HepG2 (cell line): ENCODE data around the gene CKS1B. TPM values are rescaled to one million over a fixed set of nuclear protein-coding genes. Genes with fewer than 3 reads are reported as not detected.

Experiments
- ATAC-seq: fragments of 200-7000 bp; cut with Tn5 transposase; 3 replicates; pipeline ENCODE4 v1.9.1; 2020; ENCODE audit warnings: mild to moderate bottlenecking, moderate library complexity
- BruUV-seq: library from RNA; stranded (reverse); fragments of 400-500 nt; replicated peaks from 2 replicates; lab custom pipeline; 2021; lab: Mats Ljungman, UMichigan
- CTCF ChIA-PET: fragments of 300-600 bp; formaldehyde crosslinking; extraction: SDS; loops from one replicate; lab custom pipeline; 2021; ENCODE audit warnings: low total read pairs, inconsistent platforms, low intra/inter-chr PET ratio; lab: Yijun Ruan, JAX
- POLR2A ChIA-PET: fragments of 350-600 bp; sonication (Branson Sonifier 250); formaldehyde crosslinking; loops from one replicate; lab custom pipeline; 2020; ENCODE audit warnings: antibody characterized with exemption, inconsistent platforms; lab: Yijun Ruan, JAX
- DNase-seq: peaks from one replicate; pipeline ENCODE4 v3.0.0-alpha.2; 2015; ENCODE audit warnings: low spot score
- FAIRE-seq: peaks from 3 replicates; lab custom pipeline; 2011; peaks lifted over from hg19 to GRCh38; lab: Jason Lieb, UNC
- H2AFZ ChIP-seq: one replicate; pipeline ENCODE4 v1.6.1; 2011; ENCODE audit warnings: low read length, inconsistent platforms
- H3K27ac ChIP-seq: fragments of 300-600 bp; 3 replicates; pipeline ENCODE4 v1.8.0; 2011; ENCODE audit warnings: mixed run types, mild to moderate bottlenecking, mixed read lengths, low read length, inconsistent platforms; ENCODE audit not compliant: insufficient read depth; ENCODE audit errors: extremely low read length
- H3K27me3 ChIP-seq, 2 experiments: fragments of 200-600 bp in 1 of 2; 2 replicates in 1 of 2; 3 replicates in 1 of 2; pipeline versions ENCODE4 v1.6.0 to v1.8.0; 2011; ENCODE audit warnings: low read length in 2 of 2, mild to moderate bottlenecking in 2 of 2, moderate library complexity in 2 of 2, inconsistent platforms in 1 of 2; ENCODE audit not compliant: insufficient read depth in 2 of 2, control insufficient read depth in 1 of 2
- H3K36me3 ChIP-seq, 2 experiments: fragments of 200-600 bp in 1 of 2; replicated peaks in 1 of 2; 2 replicates in 1 of 2; 3 replicates in 1 of 2; pipeline versions ENCODE4 v1.5.1 to v1.8.0; 2011; ENCODE audit warnings: low read length in 2 of 2, inconsistent platforms in 1 of 2; ENCODE audit not compliant: insufficient read depth in 2 of 2, control insufficient read depth in 1 of 2
- H3K4me1 ChIP-seq: 2 replicates; pipeline ENCODE4 v1.5.1; 2012; ENCODE audit warnings: low read length, inconsistent platforms; ENCODE audit not compliant: insufficient read depth
- H3K4me2 ChIP-seq: 2 replicates; pipeline ENCODE4 v1.6.0; 2011; ENCODE audit warnings: low read depth, low read length, inconsistent platforms
- H3K4me3 ChIP-seq, 3 experiments: fragments of 200-600 bp in 1 of 3; sonication (generic), shearing (Covaris generic) in 1 of 3; replicated peaks in 1 of 3; 2 replicates each; pipeline ENCODE4 v1.5.1; 2011 to 2016; ENCODE audit warnings: low read length in 3 of 3, inconsistent platforms in 2 of 3, low read depth in 2 of 3, mild to moderate bottlenecking in 2 of 3, control low read depth in 1 of 3, mixed read lengths in 1 of 3; ENCODE audit not compliant: insufficient read depth in 1 of 3
- H3K79me2 ChIP-seq: one replicate; pipeline ENCODE4 v1.6.1; 2011; ENCODE audit warnings: low read length, inconsistent platforms; ENCODE audit not compliant: insufficient read depth
- H3K9ac ChIP-seq: 2 replicates; pipeline ENCODE4 v1.6.0; 2011; ENCODE audit warnings: mild to moderate bottlenecking, low read depth, low read length, inconsistent platforms; ENCODE audit not compliant: insufficient read depth
- H3K9me3 ChIP-seq: 2 replicates; pipeline ENCODE4 v1.5.1; 2012; ENCODE audit warnings: mild to moderate bottlenecking, low read length
- H4K20me1 ChIP-seq: 2 replicates; pipeline ENCODE4 v1.6.0; 2011; ENCODE audit warnings: inconsistent platforms, mild to moderate bottlenecking, low read length, moderate library complexity; ENCODE audit not compliant: insufficient read depth
- GFI1 ChIP-seq: sonication (generic); formaldehyde crosslinking; IDR thresholded peaks from 2 replicates; pipeline ENCODE4 v1.5.0; 2020; ENCODE audit warnings: missing genetic modification reagents, mild to moderate bottlenecking, borderline replicate concordance
- HNRNPL ChIP-seq: fragments of 200-400 bp; formaldehyde crosslinking; IDR thresholded peaks from 2 replicates; pipeline ENCODE4 v1.6.1; 2017; ENCODE audit warnings: mild to moderate bottlenecking, low read depth, low read length
- HNRNPUL1 ChIP-seq: fragments of 200-400 bp; formaldehyde crosslinking; IDR thresholded peaks from 2 replicates; pipeline ENCODE4 v1.6.1; 2017; ENCODE audit warnings: low read depth, mild to moderate bottlenecking, low read length, moderate library complexity
- KLF9 ChIP-seq: IDR thresholded peaks from 2 replicates; pipeline ENCODE4 v1.6.1; 2016; ENCODE audit warnings: low read depth
- MED8 ChIP-seq: sonication (generic); formaldehyde crosslinking; IDR thresholded peaks from 2 replicates; pipeline ENCODE4 v1.8.1; 2023; ENCODE audit warnings: mild to moderate bottlenecking, missing genetic modification reagents; ENCODE audit not compliant: insufficient replicate concordance
- MIER3 ChIP-seq: IDR thresholded peaks from 2 replicates; pipeline ENCODE4 v1.6.1; 2016; ENCODE audit warnings: missing compliant biosample characterization, borderline replicate concordance
- RBFOX2 ChIP-seq: fragments of 200-400 bp; formaldehyde crosslinking; IDR thresholded peaks from 2 replicates; pipeline ENCODE4 v1.6.1; 2017; ENCODE audit warnings: low read depth, mild to moderate bottlenecking, low read length
- RNF2 ChIP-seq: fragments of 450-650 bp; conservative IDR thresholded peaks from 2 replicates; pipeline ENCODE4 v1.6.1; 2016; ENCODE audit warnings: low read depth
- SIX4 ChIP-seq: sonication (generic); formaldehyde crosslinking; IDR thresholded peaks from 2 replicates; pipeline ENCODE4 v1.4.0; 2020; ENCODE audit warnings: missing genetic modification reagents
- TCF12 ChIP-seq, 2 experiments: fragments of 450-650 bp in 1 of 2; sonication (generic) in 1 of 2; formaldehyde crosslinking in 1 of 2; IDR thresholded peaks; 2 replicates each; pipeline versions ENCODE4 v1.6.1 to v1.8.0; 2017 to 2022; ENCODE audit warnings: antibody characterized with exemption in 1 of 2, mild to moderate bottlenecking in 1 of 2, missing genetic modification reagents in 1 of 2, moderate library complexity in 1 of 2
- ZNF180 ChIP-seq: sonication (generic); formaldehyde crosslinking; IDR thresholded peaks from 2 replicates; pipeline ENCODE4 v1.4.0; 2020; ENCODE audit warnings: low read depth, missing genetic modification reagents, borderline replicate concordance
- ZNF264 ChIP-seq: sonication (generic); formaldehyde crosslinking; IDR thresholded peaks from 2 replicates; pipeline ENCODE4 v1.4.0; 2020; ENCODE audit warnings: missing genetic modification reagents
- ZNF777 ChIP-seq: sonication (generic); formaldehyde crosslinking; IDR thresholded peaks from 2 replicates; pipeline ENCODE4 v1.4.0; 2020; ENCODE audit warnings: missing genetic modification reagents
- WGBS: methylation state at CpG from one replicate; pipeline ENCODE4 v1.1.6; 2017; ENCODE audit warnings: low lambda C conversion rate; 5-methylcytosine and 5-hydroxymethylcytosine counted together
- in situ Hi-C: cut with HindIII; loops from 2 replicates; pipeline ENCODE4 v1.10.0; 2017; ENCODE audit warnings: low pct_unique_long_range_greater_than_20kb; ENCODE audit not compliant: extremely low pct_ligation_motif_present
- intact Hi-C: fragments of 100-400 bp; cut with micrococcal nuclease; formaldehyde crosslinking; loops from one replicate; pipeline ENCODE4 v1.10.0; 2022; ENCODE audit not compliant: unreplicated experiment
- polyA plus RNA-seq, 8 experiments: library from polyadenylated mRNA; depleted of rRNA in 3 of 8; stranded (reverse) in 7 of 8; unstranded in 1 of 8; fragments of >200 nt; fragmentation: Illumina TruSeq in 4 of 8; extraction: Trizol in 4 of 8; gene quantifications; 2 replicates each; pipeline versions ENCODE4 v1.2.1 to v1.2.3, GENCODE V29; 2011 to 2016; ENCODE audit warnings: low read depth in 4 of 8, missing spikeins in 1 of 8, mixed read lengths in 1 of 8; ENCODE audit not compliant: insufficient read depth in 1 of 8
- total RNA-seq, 5 experiments: library from RNA; depleted of rRNA; stranded (reverse); fragments of >200 nt; fragmentation: Illumina TruSeq; extraction: Trizol; gene quantifications; 2 replicates each; pipeline ENCODE4 v1.2.3, GENCODE V29; 2016; ENCODE audit warnings: low read depth in 1 of 5
- TF ChIP-seq, protein P1 (sequence below), 2 experiments: fragments of 450-650 bp in 1 of 2; sonication (generic) in 1 of 2; formaldehyde crosslinking; IDR thresholded peaks; 2 replicates each; pipeline versions ENCODE4 v1.5.0 to v1.8.0; 2020 to 2022; ENCODE audit warnings: mild to moderate bottlenecking in 1 of 2, missing genetic modification reagents in 1 of 2
- TF ChIP-seq, protein P2 (sequence below): sonication (generic); formaldehyde crosslinking; IDR thresholded peaks from 2 replicates; pipeline ENCODE4 v1.4.0; 2020; ENCODE audit warnings: missing genetic modification reagents, borderline replicate concordance

Gene CKS1B
- total and polyA plus RNA-seq, 2 of the 13 experiments (the other 11 are each of a cell fraction or from before 2014, with no cell fraction given) = 217 to 222 TPM

DNA sequence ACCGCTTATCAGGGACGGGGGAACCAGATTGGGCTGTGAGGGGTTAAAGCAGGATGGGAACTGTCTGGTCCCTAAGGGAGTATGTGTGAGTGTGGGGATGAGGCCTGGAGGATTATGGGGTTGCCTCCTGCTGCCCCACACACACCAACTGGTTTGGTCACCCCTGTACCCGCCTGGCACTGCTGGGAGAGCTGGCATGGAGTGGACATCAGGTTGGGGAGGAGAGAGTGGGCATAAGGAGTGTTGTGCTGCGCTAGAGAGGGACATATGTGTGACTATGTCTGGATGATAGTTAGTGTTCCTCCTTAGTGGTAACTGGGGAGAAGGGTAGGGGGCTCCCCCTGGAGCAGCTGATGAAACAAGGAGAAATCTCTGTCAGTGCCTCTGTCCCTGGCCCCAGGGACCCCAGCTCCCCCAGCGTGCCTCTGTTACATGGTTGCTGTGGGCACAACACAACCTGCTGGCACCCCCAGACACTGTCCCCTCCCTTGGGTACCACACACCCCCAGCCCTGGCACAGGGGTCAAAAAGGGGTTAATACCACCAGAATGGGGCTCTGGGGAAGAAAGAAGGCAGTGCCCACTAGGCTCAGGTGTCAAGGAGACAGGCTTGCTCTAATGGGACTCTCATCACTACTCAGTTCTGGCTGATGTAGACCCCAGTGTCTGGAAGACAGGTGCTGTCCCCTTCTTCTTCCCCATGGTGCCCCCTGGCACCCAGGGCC lies 30.0 kb downstream of the CKS1B start (continued):
- TF ChIP-seq, protein P1, sequence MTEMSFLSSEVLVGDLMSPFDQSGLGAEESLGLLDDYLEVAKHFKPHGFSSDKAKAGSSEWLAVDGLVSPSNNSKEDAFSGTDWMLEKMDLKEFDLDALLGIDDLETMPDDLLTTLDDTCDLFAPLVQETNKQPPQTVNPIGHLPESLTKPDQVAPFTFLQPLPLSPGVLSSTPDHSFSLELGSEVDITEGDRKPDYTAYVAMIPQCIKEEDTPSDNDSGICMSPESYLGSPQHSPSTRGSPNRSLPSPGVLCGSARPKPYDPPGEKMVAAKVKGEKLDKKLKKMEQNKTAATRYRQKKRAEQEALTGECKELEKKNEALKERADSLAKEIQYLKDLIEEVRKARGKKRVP (CRISPR knock-in tag; IDR thresholded peaks at IDR 0.05) = peak in 1 of 2 experiments; percentile 83; a peak in 2 of 4 replicates

DNA sequence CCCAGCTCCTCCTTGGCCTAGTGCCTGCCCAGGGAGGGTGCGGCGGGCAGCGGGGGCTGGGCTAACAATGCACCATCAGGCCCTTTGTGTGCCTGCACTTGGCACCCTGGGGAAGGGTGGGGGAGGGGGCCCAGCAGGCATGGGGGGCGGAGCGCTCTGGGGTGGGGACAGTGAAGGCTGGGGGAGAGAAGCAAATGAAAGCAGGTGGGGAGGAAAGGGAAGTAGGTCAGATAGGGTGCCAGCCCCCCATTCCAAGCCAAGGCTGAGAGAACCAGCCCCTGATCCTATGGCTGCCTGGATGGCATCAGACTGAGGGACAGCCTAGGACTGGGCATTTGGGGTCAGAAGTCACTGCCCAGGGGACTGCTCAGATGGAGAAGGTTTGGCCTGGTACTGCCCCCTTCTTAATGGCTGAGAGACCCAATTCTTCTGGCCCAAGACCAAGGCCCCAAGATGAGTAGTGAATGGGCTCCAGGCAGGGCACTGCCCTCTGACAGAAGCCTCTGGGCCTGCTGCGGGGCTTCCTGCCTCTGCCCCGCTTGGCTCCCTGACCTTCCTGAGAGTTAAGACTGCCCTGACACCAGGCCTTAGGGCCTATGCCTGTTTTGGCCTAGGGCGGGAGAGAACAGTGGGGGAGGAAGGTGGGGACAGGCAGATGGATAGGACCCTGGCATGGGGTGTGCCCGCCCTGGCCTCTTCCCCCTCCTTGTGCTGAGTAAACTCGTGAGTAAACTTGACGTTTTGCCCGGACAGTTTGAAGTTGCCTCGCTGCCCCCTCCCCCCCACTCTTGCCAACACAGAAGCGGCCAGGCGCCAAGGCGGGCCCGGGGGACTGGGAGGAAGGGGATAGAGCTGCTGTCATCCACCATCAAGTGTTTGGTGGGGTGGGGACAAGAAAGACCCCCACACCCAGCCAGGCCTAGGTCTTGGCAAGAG lies 30.9 kb downstream of the CKS1B start:
- ChIA-PET CTCF (interaction anchor here (1.6 kb wide), 1 partner anchor 12 kb away, joined by 5 read pairs; no protein-coding TSS in a partner anchor), POLR2A (interaction anchor here (1.5 to 5.9 kb wide), 3 partner anchors 9 to 17 kb away, joined by 4 to 90 read pairs (median 9); no protein-coding TSS in a partner anchor)
- no TSS peak for BruUV-seq
- H4K20me1 ChIP-seq = peaks cover 4% of the 10 kb centered on the region; the same call in 1 of the 2 replicates
- peak overlapping the region; percentile 89 for H3K4me2 ChIP-seq
- intact Hi-C loops = no loop called here
- H3K79me2 ChIP-seq = peaks cover 46% of the 10 kb centered on the region
- ATAC-seq (no peak), FAIRE-seq (no peak), DNase-seq (no peak)
- in situ Hi-C loops = no loop called here
- peaks cover 1 to 3% of the 10 kb centered on the region in 2 experiments; a peak in 3 of 5 replicates for H3K36me3 ChIP-seq
- WGBS = 83% methylated on average over 11 of the region's 17 CpGs
- no peaks in the 10 kb centered on the region for H3K9me3 ChIP-seq
- no peaks in the 10 kb centered on the region; a peak in 1 of 5 replicates for H3K27me3 ChIP-seq
- no peak overlapping the region for H2AFZ ChIP-seq
- H3K4me1 ChIP-seq = peaks cover 64% of the 10 kb centered on the region
- peak overlapping the region; percentile 97 for H3K27ac ChIP-seq
- peak overlapping the region; percentile 95; the same call in 1 of the 2 replicates for H3K9ac ChIP-seq
- H3K4me3 ChIP-seq = no peak overlapping the region
- TF ChIP-seq HNRNPL = peak; percentile 91
- TF ChIP-seq TCF12 (IDR thresholded peaks at IDR 0.05) = no peak
- TF ChIP-seq TCF12 (CRISPR knock-in tag; IDR thresholded peaks at IDR 0.05) = no peak
- TF ChIP-seq KLF9 = no peak
- TF ChIP-seq HNRNPUL1 = no peak
- no peak for TF ChIP-seq ZNF777 (CRISPR knock-in tag)
- no peak for TF ChIP-seq RNF2
- TF ChIP-seq MIER3 = no peak
- no peak for TF ChIP-seq GFI1 (CRISPR knock-in tag)
- TF ChIP-seq, protein P2, sequence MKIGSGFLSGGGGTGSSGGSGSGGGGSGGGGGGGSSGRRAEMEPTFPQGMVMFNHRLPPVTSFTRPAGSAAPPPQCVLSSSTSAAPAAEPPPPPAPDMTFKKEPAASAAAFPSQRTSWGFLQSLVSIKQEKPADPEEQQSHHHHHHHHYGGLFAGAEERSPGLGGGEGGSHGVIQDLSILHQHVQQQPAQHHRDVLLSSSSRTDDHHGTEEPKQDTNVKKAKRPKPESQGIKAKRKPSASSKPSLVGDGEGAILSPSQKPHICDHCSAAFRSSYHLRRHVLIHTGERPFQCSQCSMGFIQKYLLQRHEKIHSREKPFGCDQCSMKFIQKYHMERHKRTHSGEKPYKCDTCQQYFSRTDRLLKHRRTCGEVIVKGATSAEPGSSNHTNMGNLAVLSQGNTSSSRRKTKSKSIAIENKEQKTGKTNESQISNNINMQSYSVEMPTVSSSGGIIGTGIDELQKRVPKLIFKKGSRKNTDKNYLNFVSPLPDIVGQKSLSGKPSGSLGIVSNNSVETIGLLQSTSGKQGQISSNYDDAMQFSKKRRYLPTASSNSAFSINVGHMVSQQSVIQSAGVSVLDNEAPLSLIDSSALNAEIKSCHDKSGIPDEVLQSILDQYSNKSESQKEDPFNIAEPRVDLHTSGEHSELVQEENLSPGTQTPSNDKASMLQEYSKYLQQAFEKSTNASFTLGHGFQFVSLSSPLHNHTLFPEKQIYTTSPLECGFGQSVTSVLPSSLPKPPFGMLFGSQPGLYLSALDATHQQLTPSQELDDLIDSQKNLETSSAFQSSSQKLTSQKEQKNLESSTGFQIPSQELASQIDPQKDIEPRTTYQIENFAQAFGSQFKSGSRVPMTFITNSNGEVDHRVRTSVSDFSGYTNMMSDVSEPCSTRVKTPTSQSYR = peak; percentile 21; the same call in 1 of the 2 replicates
- TF ChIP-seq ZNF264 (CRISPR knock-in tag) = no peak
- no peak for TF ChIP-seq SIX4
- TF ChIP-seq ZNF180 = no peak
- no peak for TF ChIP-seq MED8 (CRISPR knock-in tag)
- peak; percentile 28; the same call in 1 of the 2 replicates for TF ChIP-seq RBFOX2
